Activated T-cell treated with anti-CD3 and anti-CD28 coated beads, Interleukin-2, amount 50 U/mL, for 48 hours (primary cell): ENCODE results near the gene NFKB1.

Experiments
- DNase-seq, 2 experiments: peaks; one replicate each; pipeline ENCODE4 v3.0.0-alpha.2; 2020

Gene NFKB1

DNA sequence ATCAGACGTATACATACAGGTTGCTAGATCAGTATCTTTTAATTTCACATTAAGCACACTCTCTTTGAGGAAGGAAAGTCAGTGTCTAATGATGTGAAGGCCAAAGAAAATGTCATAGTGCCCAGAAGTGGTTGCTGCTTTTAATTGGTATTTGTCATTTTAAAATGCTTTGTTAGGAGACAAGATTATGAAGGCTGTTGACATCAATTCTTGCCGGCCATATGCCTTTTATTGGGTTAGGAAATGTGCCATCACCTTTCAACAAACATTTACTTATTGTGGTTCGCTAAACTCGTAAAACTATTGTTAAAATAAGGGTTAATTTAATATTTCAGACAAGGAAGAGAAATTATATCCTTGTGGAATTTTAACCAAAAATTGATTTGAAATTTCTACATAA lies 32.2 kb downstream of the NFKB1 start:
- DNase-seq = no peak

GRCh38 chr4:102533904-102534303 lies 32.7 kb downstream of the NFKB1 start:
- no peak for DNase-seq

- DNase-seq = no peak
Observed at GRCh38 chr4:102534845-102535244, 33.7 kb downstream of the NFKB1 start.

GRCh38 chr4:102535398-102536082 lies 34.4 kb downstream of the NFKB1 start:
- DNase-seq = no peak

DNA sequence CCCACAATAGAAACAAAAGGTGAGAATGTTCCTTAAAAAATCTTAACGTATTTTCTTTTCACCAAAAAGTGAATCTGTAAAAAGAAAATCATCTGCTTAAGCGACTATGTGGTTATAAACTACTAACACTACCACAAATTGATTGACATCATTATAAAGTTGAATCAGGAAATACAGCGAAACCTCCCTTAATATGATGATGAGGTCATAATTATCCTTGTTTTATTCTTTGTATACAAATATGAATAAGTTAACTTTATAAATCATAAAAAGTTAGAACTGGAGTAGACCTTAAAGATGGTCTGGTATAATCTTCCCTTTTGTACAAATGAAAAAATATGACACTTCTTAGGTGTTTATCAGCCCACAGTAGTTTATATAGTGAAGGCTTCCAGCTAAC lies 35.6 kb downstream of the NFKB1 start:
- DNase-seq = no peak

GRCh38 chr4:102537269-102537668 lies 36.1 kb downstream of the NFKB1 start:
- no peak for DNase-seq

GRCh38 chr4:102541697-102542096 lies 40.5 kb downstream of the NFKB1 start:
- no peak for DNase-seq

GRCh38 chr4:102543030-102543928 lies 42.1 kb downstream of the NFKB1 start:
- no peak for DNase-seq

- no peak for DNase-seq
Observed at GRCh38 chr4:102546635-102547034, 45.5 kb downstream of the NFKB1 start.

GRCh38 chr4:102547973-102548372 lies 46.8 kb downstream of the NFKB1 start:
- no peak for DNase-seq

DNA sequence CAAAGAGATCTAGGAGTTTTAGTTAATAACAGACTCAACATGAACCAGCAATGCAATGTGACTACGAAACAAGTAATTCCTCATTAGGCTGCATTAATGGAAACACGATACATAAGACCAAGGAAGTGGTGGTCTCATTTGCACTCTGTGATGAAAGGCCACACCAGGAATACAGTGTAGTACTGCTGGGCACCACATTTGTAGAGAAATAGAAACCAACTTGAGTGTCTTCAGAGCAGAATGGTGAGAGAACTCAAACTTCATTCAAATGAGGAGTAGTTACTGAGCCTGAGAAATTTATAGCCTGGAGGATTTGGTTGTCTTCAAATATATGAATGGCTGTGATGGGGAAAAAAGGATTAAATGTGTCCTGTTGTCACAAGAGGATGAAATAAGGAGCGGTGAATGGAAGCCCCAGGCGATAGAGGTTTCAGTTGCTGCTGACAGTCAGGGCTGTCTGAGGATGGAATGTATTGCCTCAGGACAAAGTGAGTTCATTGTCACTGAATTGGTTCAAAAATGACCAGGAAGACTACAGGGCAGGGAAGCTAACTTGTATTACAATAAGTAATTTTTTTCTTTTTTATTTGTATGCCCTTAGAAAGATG lies 50.9 kb downstream of the NFKB1 start:
- no peak for DNase-seq

GRCh38 chr4:102552781-102553180 lies 51.6 kb downstream of the NFKB1 start:
- DNase-seq = no peak

GRCh38 chr4:102553982-102554381 lies 52.8 kb downstream of the NFKB1 start:
- no peak for DNase-seq

DNA sequence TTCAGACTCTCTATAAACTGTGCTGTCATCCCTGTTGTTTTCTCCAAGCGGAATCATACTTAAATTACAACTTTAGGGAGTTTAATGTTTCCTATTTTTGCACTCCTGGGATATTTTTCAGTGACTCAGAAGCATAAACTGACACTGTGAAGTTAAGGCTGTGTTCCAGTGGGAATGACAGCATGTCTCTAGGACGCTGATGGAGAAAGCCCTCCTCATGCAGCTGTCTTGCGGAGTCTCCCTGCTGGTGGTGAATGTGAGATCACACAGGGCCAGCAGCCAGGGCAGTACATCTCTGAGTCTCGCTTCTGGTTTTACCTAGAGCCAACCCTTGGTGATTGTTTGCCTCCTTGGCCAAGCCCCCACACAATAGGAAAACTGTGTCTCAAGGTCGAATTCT lies 53.3 kb downstream of the NFKB1 start:
- DNase-seq = no peak

DNA sequence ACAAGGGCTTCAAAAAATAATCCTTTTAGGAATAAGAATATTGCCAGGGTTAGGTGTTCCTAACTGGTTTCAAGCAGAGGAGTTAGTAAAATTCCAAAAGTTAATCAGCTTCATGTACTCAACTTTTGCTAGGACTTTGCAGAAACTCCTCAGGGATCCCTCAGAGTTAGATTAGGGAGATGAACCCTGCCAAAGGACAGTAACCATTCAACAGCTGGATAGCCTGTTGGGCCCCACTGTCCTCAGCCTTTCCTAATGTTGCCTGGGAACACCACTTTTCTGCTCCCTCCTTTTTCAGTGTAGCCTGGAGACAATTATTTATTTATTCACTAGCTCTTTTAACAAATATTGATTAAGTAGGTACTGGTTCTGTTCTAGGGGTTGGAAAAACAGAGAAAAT lies 53.8 kb downstream of the NFKB1 start:
- no peak for DNase-seq

DNA sequence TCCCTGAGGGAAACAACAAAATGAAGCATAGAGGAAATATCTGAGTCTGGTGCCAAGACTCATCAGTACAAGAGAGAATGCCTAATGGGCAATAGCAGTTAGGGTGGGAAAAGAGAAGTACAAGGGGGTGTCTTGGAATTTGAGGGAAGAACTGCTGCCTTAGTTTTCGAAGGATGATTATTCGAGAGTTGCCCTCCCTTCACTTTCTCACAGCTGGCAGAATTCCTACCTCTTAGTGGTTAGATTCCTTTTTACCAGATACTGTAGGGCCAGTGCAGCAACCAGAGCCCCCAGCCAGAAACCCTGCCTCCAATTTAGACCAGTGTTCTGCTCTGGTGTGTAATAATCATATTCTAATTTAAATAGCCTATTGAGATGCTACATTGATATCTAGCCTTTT lies 56.5 kb downstream of the NFKB1 start:
- DNase-seq = no peak

DNA sequence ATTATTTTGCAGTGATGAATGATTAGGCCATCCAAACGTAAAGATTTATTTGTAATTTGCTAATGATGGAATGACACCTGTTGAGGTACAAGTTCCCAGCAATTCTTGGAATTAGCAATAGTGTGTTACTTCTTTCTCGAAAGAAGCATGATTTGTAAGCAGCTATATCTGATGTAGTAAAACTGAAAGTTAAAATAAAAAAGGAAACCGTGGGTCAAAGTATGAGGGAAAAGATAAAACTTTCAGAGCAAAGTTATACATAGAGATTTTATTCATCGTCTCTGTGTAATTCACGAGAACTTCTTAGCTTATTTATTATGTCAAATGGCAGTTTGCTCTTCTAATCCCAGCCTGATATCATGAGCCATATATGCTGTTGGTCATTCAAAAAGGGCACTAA lies 59.0 kb downstream of the NFKB1 start:
- no peak for DNase-seq

DNA sequence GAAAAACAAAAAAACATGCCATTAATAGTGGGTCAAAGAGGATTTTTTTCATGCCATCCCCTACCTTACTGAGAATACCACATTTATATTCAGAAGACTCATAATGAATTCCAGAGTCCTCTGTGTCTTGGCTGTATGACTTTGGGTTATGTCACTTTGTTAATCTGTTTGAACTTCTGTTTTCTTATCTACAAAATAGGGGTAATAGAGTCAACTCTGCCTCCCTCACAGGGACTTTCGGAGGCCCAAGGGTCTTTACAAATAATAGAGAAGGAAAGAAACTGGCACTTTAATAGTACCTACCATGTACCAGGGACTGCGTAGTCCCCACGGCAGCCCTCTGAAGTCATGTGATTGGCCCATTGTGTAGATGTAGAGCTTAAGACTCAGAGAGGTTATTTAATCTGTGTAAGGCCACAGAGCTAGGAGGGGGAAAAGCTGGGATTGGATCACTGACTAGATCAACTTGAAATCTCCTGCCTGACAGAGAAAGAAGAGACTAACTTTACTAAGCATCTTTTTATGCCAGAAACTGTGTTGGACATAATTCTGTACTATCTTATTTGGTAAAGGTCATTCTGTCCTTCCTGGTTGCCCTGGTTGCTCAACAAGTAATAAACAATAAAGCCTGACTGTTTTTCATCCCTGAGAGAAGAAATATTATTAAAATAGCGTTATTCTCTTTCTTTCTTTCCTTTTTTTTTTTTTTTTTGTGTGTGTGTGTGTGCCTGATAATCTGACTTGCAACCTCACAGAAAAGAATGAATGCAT lies 59.6 kb downstream of the NFKB1 start:
- no peak for DNase-seq

GRCh38 chr4:102563000-102563399 lies 61.8 kb downstream of the NFKB1 start:
- DNase-seq = no peak

DNA sequence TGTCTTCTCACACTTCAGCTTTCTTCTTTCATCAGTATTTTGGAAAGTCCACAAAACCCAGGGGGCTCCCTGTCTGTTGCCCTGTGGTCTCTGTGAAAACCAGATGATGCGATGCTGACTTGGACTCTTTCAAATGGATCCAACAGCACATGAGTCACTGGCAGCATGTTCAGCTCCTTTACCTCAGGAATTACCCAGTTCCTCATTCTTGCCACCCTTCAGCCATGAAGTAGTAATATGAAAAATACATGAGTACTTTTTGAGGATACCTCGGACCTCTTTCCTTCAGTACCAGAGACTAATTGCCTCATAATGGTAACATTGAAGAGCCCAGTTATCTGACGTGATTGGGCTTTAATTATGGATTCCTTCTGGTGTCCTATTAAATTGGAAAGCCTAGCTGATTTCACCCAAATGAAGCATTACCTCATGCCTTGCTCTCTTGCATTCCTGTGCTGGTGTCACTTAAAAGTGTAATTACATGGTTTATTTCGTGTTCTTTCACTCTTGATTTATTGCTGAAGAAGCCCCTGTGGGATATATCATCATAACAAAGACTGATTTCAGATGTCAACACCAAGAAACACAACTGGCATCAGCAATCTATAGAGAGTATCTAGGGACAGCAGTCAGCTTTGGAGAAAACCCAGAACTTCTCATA lies 63.4 kb downstream of the NFKB1 start:
- peak in 1 of 2 experiments; percentile 51 for DNase-seq

- no peak for DNase-seq
Observed at GRCh38 chr4:102565696-102566095, 64.5 kb downstream of the NFKB1 start.

DNA sequence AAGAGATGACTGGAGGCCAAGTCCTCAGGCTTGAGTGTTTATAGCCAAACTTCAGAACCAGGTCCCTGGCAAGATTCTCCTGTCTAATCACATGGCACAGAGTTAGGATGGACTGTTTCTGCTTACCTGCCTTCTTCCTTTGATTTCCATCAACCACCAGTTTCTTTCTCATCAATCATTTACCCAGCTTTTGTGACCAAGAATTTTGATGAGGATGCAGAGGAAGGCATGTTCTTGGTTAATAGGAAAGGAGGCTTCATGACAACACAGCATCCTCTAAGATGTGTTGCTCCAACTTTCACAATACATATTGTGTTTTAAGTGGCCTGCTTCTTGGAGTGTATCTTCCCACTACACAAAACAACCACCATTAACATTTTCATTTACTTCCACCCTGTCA lies 65.3 kb downstream of the NFKB1 start:
- no peak for DNase-seq

DNA sequence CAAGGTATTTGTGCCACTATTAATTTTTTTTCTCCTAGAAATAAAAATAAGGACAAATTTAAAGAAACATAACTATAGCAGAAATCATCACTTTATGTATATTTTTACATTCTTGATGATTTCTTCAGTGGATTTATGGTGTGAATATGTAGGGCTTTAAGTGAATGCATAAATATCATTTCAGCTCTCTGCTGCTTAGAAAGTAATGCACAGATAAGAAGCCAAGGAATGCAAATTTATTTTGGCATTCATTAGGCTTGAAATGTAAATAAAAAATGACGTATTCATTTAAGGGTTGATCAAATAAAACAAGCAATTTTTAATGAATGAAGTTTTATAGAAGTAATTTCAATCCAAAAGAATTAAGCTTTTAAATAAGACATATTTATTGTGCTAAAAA lies 66.3 kb downstream of the NFKB1 start:
- no peak for DNase-seq
